ENCODE measurements around the gene RPS16. TPM values are rescaled to one million over a fixed set of nuclear protein-coding genes. Genes with fewer than 3 reads are reported as not detected.

RPS16 gene
- total and polyA plus RNA-seq, 2 experiments from 2014 or later: 207 to 1,901 TPM

- Mint-ChIP-seq H3K36me3 (ENCODE audit: low read depth) (peaks cover 75% of the 10 kb centered on the region), H3K9me3 (no peaks in the 10 kb centered on the region; the same call in 2 of the 3 replicates), H3K4me1 (no peaks in the 10 kb centered on the region; the same call in 2 of the 3 replicates), H3K4me3 (no peak overlapping the region), H3K27ac (no peak overlapping the region), H3K27me3 (ENCODE audit: insufficient read depth, low read depth, poor library complexity) (peaks cover 7% of the 10 kb centered on the region)
- Histone ChIP-seq H3K4me1 (ENCODE audit: insufficient read depth) (no peaks in the 10 kb centered on the region), H3K4me3 (no peak overlapping the region), H3K9me2 (ENCODE audit: insufficient read depth) (no peaks in the 10 kb centered on the region), H3K36me3 (ENCODE audit: insufficient read depth) (peaks cover 38% of the 10 kb centered on the region), H3K4me2 (no peak overlapping the region), H3K27ac (ENCODE audit: low read depth) (no peak overlapping the region), H3K27me3 (ENCODE audit: insufficient read depth) (no peaks in the 10 kb centered on the region), H4K20me1 (replicated peaks; ENCODE audit: insufficient read depth) (peaks cover 18% of the 10 kb centered on the region; the same call in 1 of the 2 replicates), H2AFZ (no peak overlapping the region), H3K79me2 (replicated peaks; ENCODE audit: insufficient read depth) (no peaks in the 10 kb centered on the region), H3F3A (replicated peaks; ENCODE audit: low read depth) (0 out of 2 replicates have a peak, but pooled peaks cover 10% of the 10 kb centered on the region)
- peak; percentile 55 for ATAC-seq
- peak; percentile 29 for DNase-seq (ENCODE audit: low spot score)
- no peak for TF ChIP-seq ETS1 (IDR thresholded peaks at IDR 0.05)
- no peak for TF ChIP-seq EZH2 (IDR thresholded peaks at IDR 0.05; ENCODE audit: low read depth, unreplicated experiment)
- 0 out of 4 replicates have a peak, but pooled peaks of 1 of the 2 experiments have one; percentile 9 for TF ChIP-seq CTCF (conservative IDR thresholded peaks at IDR 0.05; ENCODE audit: low read depth in 2 of 2)
Observed at GRCh38 chr19:39469036-39469435, 33.3 kb upstream of the RPS16 start.

- Histone ChIP-seq H3K36me3 (ENCODE audit: insufficient read depth) (peaks cover 38% of the 10 kb centered on the region), H2AFZ (no peak overlapping the region), H3K4me3 (no peak overlapping the region), H3K4me2 (no peak overlapping the region), H3K27ac (ENCODE audit: low read depth) (no peak overlapping the region), H3K4me1 (ENCODE audit: insufficient read depth) (no peaks in the 10 kb centered on the region), H4K20me1 (replicated peaks; ENCODE audit: insufficient read depth) (peaks cover 18% of the 10 kb centered on the region; the same call in 1 of the 2 replicates), H3F3A (replicated peaks; ENCODE audit: low read depth) (0 out of 2 replicates have a peak, but pooled peaks cover 10% of the 10 kb centered on the region), H3K27me3 (ENCODE audit: insufficient read depth) (no peaks in the 10 kb centered on the region), H3K79me2 (replicated peaks; ENCODE audit: insufficient read depth) (no peaks in the 10 kb centered on the region), H3K9me2 (ENCODE audit: insufficient read depth) (no peaks in the 10 kb centered on the region)
- ATAC-seq (no peak), DNase-seq (ENCODE audit: low spot score) (no peak)
- Mint-ChIP-seq H3K27me3 (ENCODE audit: insufficient read depth, low read depth, poor library complexity) (peaks cover 4% of the 10 kb centered on the region), H3K27ac (no peak overlapping the region), H3K4me3 (no peak overlapping the region), H3K36me3 (ENCODE audit: low read depth) (peaks cover 73% of the 10 kb centered on the region), H3K4me1 (no peaks in the 10 kb centered on the region; the same call in 2 of the 3 replicates), H3K9me3 (no peaks in the 10 kb centered on the region; the same call in 2 of the 3 replicates)
- no peak for TF ChIP-seq REST (IDR thresholded peaks at IDR 0.05; ENCODE audit: unreplicated experiment)
- TF ChIP-seq CTCF (conservative IDR thresholded peaks at IDR 0.05; ENCODE audit: low read depth in 2 of 2): no peak
- no peak for TF ChIP-seq NANOG (IDR thresholded peaks at IDR 0.05; ENCODE audit: borderline replicate concordance)
- no peak for TF ChIP-seq CREB1 (CRISPR knock-in tag; IDR thresholded peaks at IDR 0.05; ENCODE audit: low read depth)
Observed at GRCh38 chr19:39467941-39468340, 32.2 kb upstream of the RPS16 start.

Data from GM23338 (cell line).